ENCODE measurements around the gene KRT6B.

KRT6B gene

GRCh38 chr12:52435659-52435999 is 16.3 kb downstream of the KRT6B start:
- DNase-seq = no peak

GRCh38 chr12:52434760-52435530 is 17.0 kb downstream of the KRT6B start:
- DNase-seq = no peak

GRCh38 chr12:52434081-52434733 is 17.7 kb downstream of the KRT6B start, which contains the start of gene KRT75:
KRT75 (minus strand) TSS chr12:52434371; CDS start chr12:52434304, 67 bp downstream.
- no peak for DNase-seq

- DNase-seq = no peak
These were observed 18.4 kb downstream of the KRT6B start for GRCh38 chr12:52433501-52434080.

GRCh38 chr12:52432559-52433207 is 19.3 kb downstream of the KRT6B start:
- DNase-seq = no peak

- DNase-seq = no peak
These were observed 23.8 kb downstream of the KRT6B start for GRCh38 chr12:52428121-52428520.

GRCh38 chr12:52427083-52427482 is 24.9 kb downstream of the KRT6B start:
- DNase-seq = no peak

GRCh38 chr12:52426034-52426433 is 25.9 kb downstream of the KRT6B start:
- no peak for DNase-seq

GRCh38 chr12:52425466-52425865 is 26.5 kb downstream of the KRT6B start:
- no peak for DNase-seq

GRCh38 chr12:52423661-52424500 is 28.1 kb downstream of the KRT6B start:
- no peak for DNase-seq

- DNase-seq = no peak
These were observed 28.9 kb downstream of the KRT6B start for GRCh38 chr12:52423035-52423434.

GRCh38 chr12:52419656-52420055 is 32.3 kb downstream of the KRT6B start:
- no peak for DNase-seq

- no peak for DNase-seq
These were observed 33.3 kb downstream of the KRT6B start for GRCh38 chr12:52418576-52419110.

- no peak for DNase-seq
These were observed 34.2 kb downstream of the KRT6B start for GRCh38 chr12:52417740-52418139.

- no peak for DNase-seq
These were observed 35.2 kb downstream of the KRT6B start for GRCh38 chr12:52416795-52417194.

- no peak for DNase-seq
These were observed 35.8 kb downstream of the KRT6B start for GRCh38 chr12:52415870-52416750.

GRCh38 chr12:52414936-52415335 is 37.0 kb downstream of the KRT6B start:
- DNase-seq = no peak

- no peak for DNase-seq
These were observed 38.1 kb downstream of the KRT6B start for GRCh38 chr12:52413782-52414345.

GRCh38 chr12:52413202-52413601 is 38.7 kb downstream of the KRT6B start:
- DNase-seq = no peak

GRCh38 chr12:52411815-52412214 is 40.1 kb downstream of the KRT6B start:
- DNase-seq = no peak

All from T-helper 2 cell (primary cell).